ENCODE data around the gene RRAGA. TPM values are rescaled to one million over a fixed set of nuclear protein-coding genes. Genes with fewer than 3 reads are reported as not detected.
A peak's percentile ranks its signal among the peaks of the same experiment; 100 is the strongest.

The RRAGA gene
- total and polyA plus RNA-seq, 2 experiments from 2014 or later: 24.7 to 36.1 TPM

- Mint-ChIP-seq H3K36me3 (ENCODE audit: low read depth) (no peaks in the 10 kb centered on the region), H3K27me3 (ENCODE audit: insufficient read depth, low read depth, poor library complexity) (peaks cover 1% of the 10 kb centered on the region), H3K4me3 (no peak overlapping the region), H3K27ac (no peak overlapping the region), H3K9me3 (no peaks in the 10 kb centered on the region), H3K4me1 (no peaks in the 10 kb centered on the region)
- no peak for TF ChIP-seq CREB1 (CRISPR knock-in tag; IDR thresholded peaks at IDR 0.05; ENCODE audit: low read depth)
- no peak for TF ChIP-seq NANOG (IDR thresholded peaks at IDR 0.05; ENCODE audit: borderline replicate concordance)
- TF ChIP-seq ZNF114 (CRISPR knock-in tag; IDR thresholded peaks at IDR 0.05): no peak
- TF ChIP-seq EZH2phosphoT487 (IDR thresholded peaks at IDR 0.05; ENCODE audit: unreplicated experiment): no peak
- TF ChIP-seq CTCF (conservative IDR thresholded peaks at IDR 0.05; ENCODE audit: low read depth in 2 of 2): peak; percentile 82
- no peak for TF ChIP-seq ETS1 (IDR thresholded peaks at IDR 0.05)
- TF ChIP-seq ZNF462 (CRISPR knock-in tag; IDR thresholded peaks at IDR 0.05): no peak
- H3K4me3 ChIP-seq: no peak overlapping the region
- no peaks in the 10 kb centered on the region for H3K36me3 ChIP-seq (ENCODE audit: insufficient read depth)
- no peak overlapping the region for H3K27ac ChIP-seq (ENCODE audit: low read depth)
- H3F3A ChIP-seq (replicated peaks; ENCODE audit: low read depth): no peaks in the 10 kb centered on the region
- H3K79me2 ChIP-seq (replicated peaks; ENCODE audit: insufficient read depth): no peaks in the 10 kb centered on the region
- H3K27me3 ChIP-seq (ENCODE audit: insufficient read depth): no peaks in the 10 kb centered on the region
- DNase-seq (ENCODE audit: low spot score): peak; percentile 85
- no peaks in the 10 kb centered on the region for H3K4me1 ChIP-seq (ENCODE audit: insufficient read depth)
- no peak overlapping the region for H3K4me2 ChIP-seq
- ATAC-seq: peak; percentile 84
- H4K20me1 ChIP-seq (replicated peaks; ENCODE audit: insufficient read depth): no peaks in the 10 kb centered on the region
- H3K9me2 ChIP-seq (ENCODE audit: insufficient read depth): peaks cover 8% of the 10 kb centered on the region
- H2AFZ ChIP-seq: no peak overlapping the region; the same call in 1 of the 2 replicates
Measured at GRCh38 chr9:19028835-19029451, 20.3 kb upstream of the RRAGA start.

All from GM23338 (cell line).